Duodenal mucosa (tissue), 2 donors: ENCODE data around the gene ACOT4.
"Not testable (repeated sequence)": the region's sequence is repeated elsewhere in the genome, so short reads cannot be mapped to it uniquely, and the experiment has no call there.

Experiments used
- H3K27ac ChIP-seq: one replicate; pipeline ENCODE4 v1.7.0; 2013; ENCODE audit warnings: low read depth, low read length
- H3K27me3 ChIP-seq, 2 donors: one replicate each; pipeline ENCODE4 v1.7.0; 2013; ENCODE audit warnings: low read length in 2 of 2, control low read depth in 1 of 2; ENCODE audit not compliant: insufficient read depth in 2 of 2, control insufficient read depth in 1 of 2
- H3K36me3 ChIP-seq, 2 donors: one replicate each; pipeline ENCODE4 v1.7.0; 2013; ENCODE audit warnings: low read length in 2 of 2, control low read depth in 1 of 2; ENCODE audit not compliant: insufficient read depth in 2 of 2, control insufficient read depth in 1 of 2
- H3K4me1 ChIP-seq, 2 donors: one replicate each; pipeline ENCODE4 v1.7.0; 2013; ENCODE audit warnings: low read length in 2 of 2, control low read depth in 1 of 2; ENCODE audit not compliant: insufficient read depth in 2 of 2, control insufficient read depth in 1 of 2
- H3K4me3 ChIP-seq, 2 donors: one replicate each; pipeline ENCODE4 v1.7.0; 2013; ENCODE audit warnings: low read length in 2 of 2, low read depth in 1 of 2
- H3K9ac ChIP-seq, 2 donors: one replicate each; pipeline ENCODE4 v1.7.0; 2013; ENCODE audit warnings: low read length in 2 of 2, low read depth in 1 of 2
- H3K9me3 ChIP-seq, 2 donors: one replicate each; pipeline ENCODE4 v1.7.0; 2013; ENCODE audit warnings: low read length in 2 of 2, control low read depth in 1 of 2; ENCODE audit not compliant: control insufficient read depth in 1 of 2

ACOT4 gene

GRCh38 chr14:73591690-73592449 is at the start of gene ACOT4:
ACOT4 (plus strand) TSS chr14:73591873; CDS start chr14:73591960, 87 bp downstream.
- Histone ChIP-seq H3K27me3 (no peaks in the 10 kb centered on the region), H3K27ac (peak within 1 kb of the TSS; percentile 42), H3K4me1 (no peaks in the 10 kb centered on the region), H3K9me3 (no peaks in the 10 kb centered on the region), H3K4me3 (peak within 1 kb of the TSS; percentile 78 to 82), H3K36me3 (no peaks in the 10 kb centered on the region), H3K9ac (peak within 1 kb of the TSS; percentile 56 to 80)

GRCh38 chr14:73542961-73543360 is 48.7 kb upstream of the ACOT4 start:
- H3K9ac ChIP-seq, H3K27me3 ChIP-seq, H3K4me3 ChIP-seq, H3K9me3 ChIP-seq, H3K4me1 ChIP-seq, H3K27ac ChIP-seq, H3K36me3 ChIP-seq: not testable (repeated sequence)

- not testable (repeated sequence) for H3K9me3 ChIP-seq, H3K27ac ChIP-seq, H3K27me3 ChIP-seq, H3K4me1 ChIP-seq, H3K36me3 ChIP-seq, H3K9ac ChIP-seq, H3K4me3 ChIP-seq
These were observed 46.3 kb upstream of the ACOT4 start for GRCh38 chr14:73545353-73545752.

DNA sequence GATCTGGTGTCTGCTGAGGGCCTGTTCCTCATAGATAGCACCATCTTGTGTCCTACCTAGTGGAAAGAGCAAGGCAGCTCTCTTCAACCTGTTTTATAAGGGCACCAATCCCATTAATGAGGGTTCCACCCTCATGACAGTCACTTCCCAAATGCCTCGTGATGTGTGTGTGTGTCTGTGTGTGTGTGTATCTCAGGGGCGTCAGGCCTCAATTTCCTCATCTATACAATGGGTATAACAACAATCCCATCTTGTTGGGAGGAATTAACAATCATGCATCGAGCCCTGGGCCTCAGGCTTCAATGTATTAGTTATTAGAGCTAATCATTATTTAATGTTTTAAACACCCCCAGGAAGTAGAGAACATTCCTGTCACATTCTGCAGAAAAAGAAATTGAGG is 42.6 kb upstream of the ACOT4 start:
- H3K36me3 ChIP-seq, H3K9ac ChIP-seq, H3K4me3 ChIP-seq, H3K9me3 ChIP-seq, H3K27me3 ChIP-seq, H3K27ac ChIP-seq, H3K4me1 ChIP-seq: not testable (repeated sequence)

DNA sequence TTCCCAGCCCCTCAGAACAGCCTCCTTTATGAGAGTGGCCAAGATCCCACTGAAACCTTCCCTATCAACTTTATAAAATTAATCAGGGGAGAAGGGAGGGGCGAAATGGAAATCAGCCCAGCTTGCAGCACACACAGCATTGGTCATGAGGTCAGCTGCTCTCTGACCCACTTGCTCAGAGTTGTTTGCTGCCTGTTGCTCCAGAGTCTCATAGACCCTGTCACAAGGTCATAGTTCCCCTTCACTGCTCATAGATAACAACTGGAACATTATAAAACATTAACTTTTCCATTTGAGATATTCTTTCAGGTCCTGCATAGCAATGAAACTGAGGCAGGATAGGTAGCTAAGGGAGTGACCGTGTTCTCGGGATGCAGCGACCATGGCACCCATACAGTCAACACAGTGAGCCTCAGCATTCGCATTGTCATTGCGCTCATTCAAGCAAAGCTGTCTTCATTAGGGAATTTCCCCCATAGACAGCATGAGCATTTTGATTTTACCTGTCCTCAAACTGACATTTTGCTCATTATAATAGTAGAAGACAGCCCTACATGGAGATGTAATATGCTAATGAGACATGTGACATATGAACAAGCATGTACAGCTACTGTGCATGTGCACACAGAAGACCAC is 41.7 kb upstream of the ACOT4 start:
- H3K9me3 ChIP-seq, H3K27me3 ChIP-seq, H3K4me1 ChIP-seq, H3K9ac ChIP-seq, H3K4me3 ChIP-seq, H3K36me3 ChIP-seq, H3K27ac ChIP-seq: not testable (repeated sequence)

- Histone ChIP-seq H3K27me3 (no peaks in the 10 kb centered on the region), H3K4me3 (no peak overlapping the region), H3K9me3 (no peaks in the 10 kb centered on the region), H3K27ac (no peak overlapping the region), H3K9ac (no peak overlapping the region), H3K4me1 (no peaks in the 10 kb centered on the region), H3K36me3 (no peaks in the 10 kb centered on the region)
These were observed 37.8 kb upstream of the ACOT4 start for GRCh38 chr14:73553845-73554244.

DNA sequence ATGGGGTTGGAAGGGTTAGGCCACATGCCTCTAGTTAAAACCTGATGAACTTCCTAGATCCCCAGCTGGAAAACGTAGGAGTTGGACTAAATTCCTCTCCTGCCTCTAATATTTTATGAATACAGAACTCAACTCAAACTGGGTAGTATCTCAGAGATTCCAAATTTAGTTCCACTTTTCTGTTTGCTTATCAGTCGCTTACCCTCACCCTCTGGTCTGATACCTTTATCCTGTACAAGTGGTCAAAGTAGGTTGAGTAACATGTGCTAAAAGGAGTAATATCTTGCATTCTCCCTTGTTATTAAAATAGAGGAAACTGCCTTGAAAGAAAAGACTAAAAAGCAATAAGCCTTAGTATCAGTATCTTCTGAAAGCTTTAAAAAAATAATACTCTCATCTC is 34.5 kb upstream of the ACOT4 start:
- H3K9ac ChIP-seq, H3K9me3 ChIP-seq, H3K36me3 ChIP-seq, H3K4me3 ChIP-seq, H3K27me3 ChIP-seq, H3K4me1 ChIP-seq, H3K27ac ChIP-seq: not testable (repeated sequence)

DNA sequence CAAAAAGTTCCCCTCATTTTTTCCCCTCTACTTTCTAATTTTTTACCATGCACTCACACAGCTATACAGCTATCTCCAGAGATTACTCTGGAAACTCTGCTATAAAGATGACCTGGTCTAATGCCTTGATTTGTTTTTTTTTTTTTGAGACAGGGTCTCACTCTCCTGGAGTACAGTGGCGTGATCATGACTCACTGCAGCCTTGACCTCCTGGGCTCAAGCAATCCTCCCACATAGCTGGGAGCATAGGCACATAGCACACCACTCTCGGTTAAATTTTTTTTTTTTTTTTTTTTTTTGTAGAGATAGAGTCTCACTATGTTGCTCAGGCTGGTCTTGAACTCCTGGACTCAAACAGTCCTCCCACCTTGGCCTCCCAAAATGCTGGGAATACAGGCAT is 33.4 kb upstream of the ACOT4 start:
- not testable (repeated sequence) for H3K4me3 ChIP-seq, H3K9me3 ChIP-seq, H3K4me1 ChIP-seq, H3K27me3 ChIP-seq, H3K27ac ChIP-seq, H3K36me3 ChIP-seq, H3K9ac ChIP-seq

DNA sequence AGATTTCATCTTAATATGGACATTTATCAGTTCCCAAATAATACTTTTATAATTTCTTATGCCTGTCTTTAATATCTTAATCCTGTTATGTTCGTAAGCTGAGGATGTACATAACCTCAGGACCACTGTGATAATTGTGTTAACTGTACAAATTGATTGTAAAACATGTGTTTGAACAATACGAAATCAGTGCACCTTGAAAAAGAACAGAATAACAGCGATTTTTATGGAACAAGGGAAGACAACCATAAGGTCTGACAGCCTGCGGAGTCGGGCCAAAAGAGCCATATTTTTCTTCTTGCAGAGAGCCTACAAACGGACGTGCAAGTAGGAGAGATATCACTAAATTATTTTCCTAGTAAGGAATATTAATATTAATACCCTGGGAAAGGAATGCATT is 29.4 kb upstream of the ACOT4 start:
- H3K4me3 ChIP-seq, H3K27me3 ChIP-seq, H3K9ac ChIP-seq, H3K36me3 ChIP-seq, H3K4me1 ChIP-seq, H3K9me3 ChIP-seq, H3K27ac ChIP-seq: not testable (repeated sequence)

- not testable (repeated sequence) for H3K27ac ChIP-seq, H3K4me1 ChIP-seq, H3K27me3 ChIP-seq, H3K36me3 ChIP-seq, H3K9me3 ChIP-seq, H3K4me3 ChIP-seq, H3K9ac ChIP-seq
These were observed 29.0 kb upstream of the ACOT4 start for GRCh38 chr14:73562696-73563095.
